DND-41 (cell line): ENCODE measurements around the gene KCNH8.

ENCODE experiments used
- ATAC-seq: fragments of 200-7000 bp; cut with Tn5 transposase; 3 replicates; pipeline ENCODE4 v1.9.1; 2021; ENCODE audit warnings: low read depth; ENCODE audit not compliant: insufficient read depth
- DNase-seq: peaks from one replicate; pipeline ENCODE4 v3.0.0-alpha.2; 2020
- H2AFZ ChIP-seq: 2 replicates; pipeline ENCODE4 v1.6.0; 2012; ENCODE audit warnings: low read depth, low read length
- H3K27ac ChIP-seq: 2 replicates; pipeline ENCODE4 v1.5.1; 2012; ENCODE audit warnings: low read length, inconsistent platforms
- H3K27me3 ChIP-seq: fragments of 200-600 bp; sonication (generic); 2 replicates; pipeline ENCODE4 v1.6.0; 2012; ENCODE audit warnings: low read length, mild to moderate bottlenecking, inconsistent platforms; ENCODE audit not compliant: insufficient read depth, poor library complexity
- H3K36me3 ChIP-seq: 2 replicates; pipeline ENCODE4 v1.5.1; 2012; ENCODE audit warnings: low read length, inconsistent platforms; ENCODE audit not compliant: insufficient read depth
- H3K4me1 ChIP-seq: 2 replicates; pipeline ENCODE4 v1.5.1; 2012; ENCODE audit warnings: mild to moderate bottlenecking, low read length; ENCODE audit not compliant: insufficient read depth
- H3K4me2 ChIP-seq: 2 replicates; pipeline ENCODE4 v1.6.0; 2012; ENCODE audit warnings: mild to moderate bottlenecking, moderate library complexity, low read length, inconsistent platforms; ENCODE audit not compliant: insufficient read depth
- H3K4me3 ChIP-seq, 2 experiments: fragments of 200-600 bp in 1 of 2; shearing (Covaris generic) in 1 of 2; 2 replicates each; pipeline ENCODE4 v1.5.1; 2012 to 2016; ENCODE audit warnings: inconsistent platforms in 2 of 2, low read length in 2 of 2, mild to moderate bottlenecking in 2 of 2, low read depth in 1 of 2, moderate library complexity in 1 of 2
- H3K79me2 ChIP-seq: 2 replicates; pipeline ENCODE4 v1.6.0; 2012; ENCODE audit warnings: low read length, inconsistent platforms; ENCODE audit not compliant: insufficient read depth
- H3K9ac ChIP-seq: 2 replicates; pipeline ENCODE4 v1.6.0; 2012; ENCODE audit warnings: low read depth, mild to moderate bottlenecking, inconsistent platforms, low read length, moderate library complexity
- H3K9me3 ChIP-seq: 2 replicates; pipeline ENCODE4 v1.5.1; 2012; ENCODE audit warnings: low read length, moderate library complexity, mild to moderate bottlenecking, inconsistent platforms; ENCODE audit not compliant: insufficient read depth, severe bottlenecking
- H4K20me1 ChIP-seq: 2 replicates; pipeline ENCODE4 v1.6.0; 2012; ENCODE audit warnings: low read length; ENCODE audit not compliant: insufficient read depth
- CTCF ChIP-seq: IDR thresholded peaks from 2 replicates; pipeline ENCODE4 v1.5.1; 2012; ENCODE audit warnings: borderline replicate concordance, low read length, moderate library complexity, mild to moderate bottlenecking; ENCODE audit not compliant: poor library complexity, severe bottlenecking; ENCODE audit errors: extremely low read depth
- EZH2 ChIP-seq: IDR thresholded peaks from 3 replicates; pipeline ENCODE4 v1.6.1; 2012; ENCODE audit warnings: borderline replicate concordance, low read depth, mild to moderate bottlenecking, moderate library complexity, low read length, inconsistent platforms; ENCODE audit not compliant: severe bottlenecking

Gene KCNH8

GRCh38 chr3:19547665-19548464 is 399.6 kb downstream of the KCNH8 start:
- TF ChIP-seq CTCF = no peak
- TF ChIP-seq EZH2 = no peak
- Histone ChIP-seq H3K9me3 (no peaks in the 10 kb centered on the region), H3K27me3 (no peaks in the 10 kb centered on the region), H3K9ac (no peak overlapping the region), H3K4me2 (no peak overlapping the region), H4K20me1 (no peaks in the 10 kb centered on the region), H3K27ac (no peak overlapping the region), H3K79me2 (no peaks in the 10 kb centered on the region), H3K4me3 (no peak overlapping the region), H3K36me3 (no peaks in the 10 kb centered on the region), H3K4me1 (no peaks in the 10 kb centered on the region), H2AFZ (no peak overlapping the region)
- DNase-seq (no peak), ATAC-seq (no peak)

- no peak for DNase-seq
- H3K9ac ChIP-seq = no peak overlapping the region
- H4K20me1 ChIP-seq = no peaks in the 10 kb centered on the region
- H3K9me3 ChIP-seq = no peaks in the 10 kb centered on the region
- H3K27me3 ChIP-seq = no peaks in the 10 kb centered on the region
- H2AFZ ChIP-seq = no peak overlapping the region
- no peaks in the 10 kb centered on the region for H3K79me2 ChIP-seq
- H3K27ac ChIP-seq = no peak overlapping the region
- H3K4me1 ChIP-seq = no peaks in the 10 kb centered on the region
- no peak overlapping the region for H3K4me2 ChIP-seq
- no peak for TF ChIP-seq CTCF
- TF ChIP-seq EZH2 = no peak
- H3K36me3 ChIP-seq = no peaks in the 10 kb centered on the region
- H3K4me3 ChIP-seq = no peak overlapping the region
- no peak for ATAC-seq
Observed at GRCh38 chr3:19559724-19560442, 411.6 kb downstream of the KCNH8 start.

GRCh38 chr3:19573644-19574043 is 425.3 kb downstream of the KCNH8 start:
- TF ChIP-seq EZH2 (no peak), CTCF (no peak)
- no peaks in the 10 kb centered on the region for H3K4me1 ChIP-seq
- no peaks in the 10 kb centered on the region for H3K36me3 ChIP-seq
- no peak overlapping the region for H3K27ac ChIP-seq
- no peak overlapping the region for H2AFZ ChIP-seq
- no peaks in the 10 kb centered on the region for H3K79me2 ChIP-seq
- H3K9me3 ChIP-seq = no peaks in the 10 kb centered on the region
- no peaks in the 10 kb centered on the region for H4K20me1 ChIP-seq
- ATAC-seq (no peak), DNase-seq (no peak)
- no peak overlapping the region for H3K4me3 ChIP-seq
- H3K9ac ChIP-seq = no peak overlapping the region
- no peak overlapping the region for H3K4me2 ChIP-seq
- no peaks in the 10 kb centered on the region for H3K27me3 ChIP-seq
